Right ventricle myocardium superior (tissue), 1 donor: ENCODE measurements around the gene SRP68. TPM values are rescaled to one million over a fixed set of nuclear protein-coding genes. Genes with fewer than 3 reads are reported as not detected.

ENCODE experiments used
- ATAC-seq: fragments of 200-7000 bp; cut with Tn5 transposase; one replicate; pipeline ENCODE4 v1.9.1; 2020; ENCODE audit warnings: mild to moderate bottlenecking; ENCODE audit not compliant: poor library complexity
- DNase-seq: peaks from one replicate; pipeline ENCODE4 v3.0.0-alpha.2; 2020
- intact Hi-C: fragments of 100-400 bp; cut with DNase I; formaldehyde crosslinking; loops from one replicate; pipeline ENCODE4 v1.11.2; 2022
- total RNA-seq: library from RNA; stranded (reverse); fragmentation: NEBNext Ultra II Directional; extraction: Animal tissue kit (Norgen Biotek cat#: 25700); gene quantifications from one replicate; pipeline ENCODE4 v1.2.1, GENCODE V29; 2021
- donor health status: DM: no; HTN: yes; CAD: no; lungs with severe emphysema.

Gene SRP68
- total RNA-seq, 1 donor from 2014 or later, result 57.9 TPM

DNA sequence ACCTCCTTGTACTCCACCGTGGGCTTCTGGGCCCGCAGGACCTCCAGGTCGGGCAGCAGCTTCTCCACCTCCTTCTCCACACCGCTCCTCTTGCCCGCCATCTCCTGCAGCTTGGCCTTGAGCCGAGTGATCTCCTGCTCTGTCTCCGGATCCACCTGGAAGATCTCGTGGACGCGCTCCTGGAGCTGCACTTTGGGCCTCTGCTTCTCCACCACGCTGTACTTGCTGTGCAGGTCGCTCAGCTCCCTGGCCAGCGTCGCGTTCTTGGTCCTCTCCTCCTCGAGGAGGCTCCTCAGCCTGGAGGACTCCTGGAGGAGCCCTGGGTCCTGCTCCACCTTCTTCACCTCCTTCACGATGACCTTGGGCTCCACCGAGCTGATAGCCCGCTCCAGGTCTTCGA, 62.9 kb downstream of the SRP68 start:
- no peak for ATAC-seq
- DNase-seq, result no peak
- intact Hi-C loops, result no loop called here

DNA sequence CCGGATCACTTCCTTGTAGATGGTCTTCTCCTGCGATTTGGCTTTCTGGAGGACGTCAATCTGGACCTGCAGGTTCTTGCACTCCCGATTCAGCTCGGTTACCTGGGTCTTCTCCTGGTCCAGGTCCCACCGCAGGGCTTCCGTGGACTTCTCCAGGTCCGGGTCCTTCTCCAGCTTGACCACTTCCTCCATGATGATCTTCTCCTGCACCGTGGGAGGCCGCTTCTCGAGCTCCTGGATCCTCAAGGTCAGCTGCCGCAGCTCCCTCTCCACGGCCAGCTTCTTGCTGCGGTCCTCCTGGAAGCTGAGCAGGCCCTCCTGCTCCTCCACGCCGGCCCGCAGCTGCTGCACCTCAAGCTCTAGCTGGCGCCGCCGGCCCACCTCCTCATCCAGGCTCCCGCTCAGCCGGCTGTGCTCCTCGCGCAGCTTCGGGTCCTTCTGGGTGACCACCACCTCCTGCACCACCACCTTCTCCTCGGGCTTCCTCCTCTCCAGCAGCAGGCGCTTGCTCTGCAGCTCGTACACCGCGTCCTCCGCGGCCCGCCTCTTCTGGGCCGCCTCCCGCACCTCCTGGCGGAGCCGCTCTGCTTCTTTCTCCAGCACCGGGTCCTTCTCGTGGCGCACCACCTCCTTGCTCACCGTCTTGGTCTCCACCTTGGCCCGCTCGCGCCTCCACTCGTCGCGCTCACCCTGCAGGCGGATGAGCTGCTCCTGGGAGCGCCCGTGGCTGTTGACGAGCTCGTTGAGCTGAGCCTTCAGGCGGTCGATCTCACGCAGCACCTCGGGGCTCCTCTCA, 63.5 kb downstream of the SRP68 start:
- DNase-seq, result peak; percentile 20
- intact Hi-C loops, result no loop called here
- no peak for ATAC-seq

DNA sequence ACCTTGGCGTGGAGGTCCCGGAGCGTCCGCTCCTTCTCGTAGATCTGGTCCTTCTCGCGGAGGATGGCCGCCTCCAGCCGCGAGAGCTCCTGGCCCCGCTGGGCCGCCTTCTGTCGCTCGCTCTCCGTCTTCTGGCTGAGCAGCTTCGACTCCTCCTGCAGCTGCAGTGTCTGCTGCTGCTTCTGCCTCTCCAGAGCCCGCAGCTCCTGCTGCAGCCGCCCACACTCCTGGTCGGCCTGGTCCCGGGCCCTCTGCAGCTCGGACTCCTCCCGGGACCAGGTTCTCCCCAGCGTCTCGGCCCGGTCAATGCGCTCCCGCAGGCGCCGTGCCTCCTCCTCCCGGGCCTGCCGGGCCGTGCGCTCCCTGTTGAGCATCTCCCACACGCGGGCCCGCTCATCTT, 64.1 kb downstream of the SRP68 start:
- intact Hi-C loops, result no loop called here
- ATAC-seq (no peak), DNase-seq (peak; percentile 22)

DNA sequence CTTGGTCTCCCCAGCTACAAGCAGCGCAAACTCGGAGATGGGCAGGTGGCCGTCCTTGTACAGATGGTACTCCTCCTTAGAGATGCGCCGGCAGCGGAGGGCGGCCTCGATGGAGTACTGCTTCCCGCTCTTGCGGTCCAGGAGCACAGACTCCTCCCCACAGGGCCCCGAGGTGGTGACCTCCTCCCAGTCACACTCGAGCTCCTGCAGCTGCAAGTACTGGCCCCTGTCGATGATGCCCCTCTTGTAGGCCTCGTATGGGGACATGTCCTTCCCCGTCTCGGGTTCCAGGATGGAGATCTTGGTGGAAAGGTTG, 64.5 kb downstream of the SRP68 start:
- DNase-seq (no peak), ATAC-seq (no peak)
- intact Hi-C loops, result no loop called here

DNA sequence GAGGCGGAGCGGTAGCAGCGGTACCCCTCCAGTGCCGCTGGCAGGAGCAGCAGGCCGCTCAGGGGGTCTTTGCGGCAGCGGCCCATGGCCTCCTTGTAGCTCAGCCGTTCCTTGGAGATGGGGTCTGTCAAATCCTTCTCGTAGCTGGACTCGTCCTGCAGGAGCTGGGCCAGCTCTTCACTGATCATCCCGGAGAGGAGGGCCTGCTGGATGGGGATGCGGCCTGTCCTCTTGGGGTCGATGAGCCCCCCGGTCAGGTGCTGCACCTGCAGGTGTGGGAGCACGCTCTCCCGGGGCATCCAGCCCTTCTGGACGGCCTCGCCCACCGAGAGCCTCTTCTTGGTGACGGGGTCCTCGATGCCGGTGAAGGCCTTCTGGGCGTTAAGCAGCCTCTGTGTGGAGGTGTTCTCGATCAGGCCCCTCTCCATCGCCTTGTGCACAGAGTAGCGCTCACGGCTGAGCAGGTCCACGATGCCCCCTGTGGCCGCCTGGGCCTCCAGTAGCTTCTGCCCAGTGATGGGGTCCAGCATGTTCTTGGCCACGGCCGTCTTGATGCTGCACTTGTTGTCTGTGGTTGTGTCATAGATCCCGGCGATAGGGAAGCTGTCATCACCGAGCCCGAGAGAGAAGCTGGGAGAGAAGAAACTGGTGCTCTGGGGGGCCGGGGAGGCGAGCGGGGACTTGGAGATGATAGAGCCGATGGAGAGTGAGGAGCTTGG, 65.0 kb downstream of the SRP68 start:
- intact Hi-C loops, result no loop called here
- DNase-seq (peak; percentile 24), ATAC-seq (no peak)

DNA sequence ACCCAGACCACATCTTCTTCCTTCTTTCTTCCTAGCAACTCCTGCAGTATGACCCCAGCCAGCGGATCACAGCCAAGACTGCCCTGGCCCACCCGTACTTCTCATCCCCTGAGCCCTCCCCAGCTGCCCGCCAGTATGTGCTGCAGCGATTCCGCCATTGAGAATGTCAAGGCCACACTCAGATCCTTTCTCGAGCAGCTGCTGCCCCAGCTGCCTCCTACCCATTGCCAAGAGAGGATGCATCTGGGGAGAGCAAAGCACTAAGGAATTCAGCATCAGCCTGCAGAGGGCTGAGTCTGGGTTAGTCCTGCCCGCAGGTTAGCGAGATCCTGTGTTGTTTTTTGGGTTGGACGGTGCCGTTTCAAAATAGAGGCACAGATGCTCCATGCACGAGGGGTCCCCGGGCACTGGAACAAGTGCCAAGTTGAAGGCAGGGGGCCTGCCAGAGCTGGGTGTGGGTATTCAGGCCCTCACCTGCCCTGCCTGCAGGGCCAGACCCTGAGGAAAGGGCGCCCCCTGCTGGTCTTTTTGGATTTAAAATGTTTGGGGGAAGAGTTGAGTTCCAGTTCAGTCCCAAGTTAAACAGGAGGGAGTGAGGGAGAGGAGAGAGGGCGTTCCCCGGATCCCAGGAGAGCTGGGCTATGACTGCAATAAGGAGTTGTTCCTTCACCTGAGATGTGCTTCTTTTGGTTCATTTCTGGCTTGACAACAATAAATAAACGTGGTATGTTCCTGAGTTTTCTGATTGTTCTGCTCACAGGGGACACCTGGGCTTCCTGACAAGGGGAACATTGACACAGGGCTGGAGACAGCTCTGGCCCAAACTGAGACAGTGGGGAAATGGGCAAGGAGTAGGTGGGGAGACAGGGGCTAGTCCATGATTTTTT, 66.8 kb downstream of the SRP68 start:
- intact Hi-C loops, result loop anchor here (1.0 kb wide), 1 partner anchor 100 kb away; no protein-coding TSS in a partner anchor
- peak; percentile 80 for ATAC-seq
- peak; percentile 63 for DNase-seq

DNA sequence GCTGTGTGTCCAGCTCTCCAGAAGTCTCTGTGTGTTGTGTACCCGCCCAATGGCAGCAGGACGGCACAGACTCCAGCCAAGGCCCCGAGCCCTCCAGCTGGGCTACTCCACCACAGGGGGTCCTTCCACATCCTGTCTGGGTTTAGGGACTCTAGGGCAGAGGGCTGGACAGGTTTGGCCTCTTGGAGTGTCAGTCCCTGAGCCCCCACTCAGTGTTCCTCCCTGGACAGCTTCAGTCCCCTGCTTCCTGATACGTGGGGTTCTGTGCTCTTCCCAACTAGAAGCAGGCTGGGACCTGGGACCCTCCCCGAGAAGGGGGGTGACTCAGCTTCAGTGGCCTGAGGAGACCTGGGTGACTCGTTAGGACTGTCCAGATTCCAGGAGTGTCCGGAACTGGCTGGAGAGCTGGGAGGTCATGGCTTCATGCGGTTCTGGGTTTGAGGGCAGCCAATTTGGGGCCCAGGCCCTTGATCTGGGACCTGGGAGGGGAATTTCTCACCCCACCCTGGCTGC, 67.5 kb downstream of the SRP68 start:
- intact Hi-C loops, result loop anchor here (1.0 kb wide), 1 partner anchor 100 kb away; no protein-coding TSS in a partner anchor
- ATAC-seq (no peak), DNase-seq (peak; percentile 11)

DNA sequence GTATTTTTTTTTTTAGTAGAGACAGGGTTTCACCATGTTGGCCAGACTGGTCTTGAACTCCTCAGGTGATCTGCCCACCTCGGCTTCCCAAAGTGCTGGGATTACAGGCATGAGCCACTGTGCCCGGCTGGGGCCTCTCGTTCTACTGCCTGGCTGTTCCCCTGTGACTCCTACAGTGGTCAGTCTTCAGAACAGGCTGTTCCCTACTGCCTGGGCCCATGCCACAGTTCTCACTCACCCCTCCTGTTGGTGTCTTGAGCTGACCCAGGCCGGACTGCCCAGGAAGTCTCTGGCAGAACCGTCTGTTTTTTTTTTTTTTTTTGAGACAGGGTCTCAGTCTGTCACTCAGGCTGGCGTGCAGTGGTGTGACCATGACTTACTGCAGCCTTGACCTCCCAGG, 68.4 kb downstream of the SRP68 start:
- ATAC-seq (no peak), DNase-seq (peak; percentile 48)
- intact Hi-C loops, result no loop called here

DNA sequence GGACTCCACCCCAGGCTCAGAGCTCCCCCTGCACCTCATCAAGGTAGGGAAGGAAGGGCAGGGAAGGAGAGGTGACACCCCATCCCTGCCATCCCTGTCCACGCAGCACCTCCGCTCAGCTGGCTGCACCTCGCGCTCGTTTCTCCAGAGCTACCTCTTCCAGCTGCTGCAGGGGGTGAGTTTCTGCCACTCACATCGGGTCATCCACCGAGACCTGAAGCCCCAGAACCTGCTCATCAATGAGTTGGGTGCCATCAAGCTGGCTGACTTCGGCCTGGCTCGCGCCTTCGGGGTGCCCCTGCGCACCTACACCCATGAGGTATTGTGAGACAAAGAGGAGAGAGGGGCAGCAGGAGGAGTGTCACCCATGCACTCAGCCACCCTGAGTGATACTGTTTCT, 70.2 kb downstream of the SRP68 start:
- intact Hi-C loops, result no loop called here
- peak; percentile 27 for DNase-seq
- ATAC-seq, result no peak

DNA sequence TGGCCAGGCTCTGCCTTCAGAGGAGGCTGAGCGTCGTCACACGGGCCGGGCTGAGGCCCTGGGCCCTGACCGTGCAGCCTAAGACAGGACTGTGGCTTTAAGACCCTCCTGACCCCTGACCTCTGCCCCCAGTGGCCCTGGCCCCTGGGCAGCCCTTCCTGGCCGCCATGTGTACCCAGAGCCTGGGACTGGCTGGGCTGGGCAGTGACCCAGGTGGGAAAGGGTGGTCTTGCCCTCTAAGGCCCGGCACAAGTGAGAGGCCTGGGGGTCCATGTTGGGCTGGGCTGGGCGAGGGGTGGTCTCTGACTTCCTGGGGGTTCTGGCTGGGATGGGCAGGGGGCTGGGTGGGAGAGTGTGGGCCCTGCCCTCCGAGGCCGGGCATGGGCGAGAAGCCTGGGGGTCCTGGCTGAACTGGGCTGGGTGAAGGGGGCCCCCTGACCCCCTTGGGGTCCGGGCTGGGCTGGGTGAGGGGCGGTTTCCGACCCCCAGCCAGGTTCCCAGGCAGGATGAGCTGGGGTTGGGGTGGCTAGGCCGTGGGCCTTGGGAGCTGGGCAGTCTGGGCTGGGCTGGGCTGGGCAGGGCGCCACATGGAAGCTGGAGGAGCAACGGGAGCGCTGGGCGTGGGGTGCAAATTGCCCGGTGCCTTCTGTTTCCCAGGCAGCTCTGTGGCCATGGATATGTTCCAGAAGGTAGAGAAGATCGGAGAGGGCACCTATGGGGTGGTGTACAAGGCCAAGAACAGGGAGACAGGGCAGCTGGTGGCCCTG, 71.4 kb downstream of the SRP68 start, which contains the start of gene CDK3:
Gene CDK3 (plus strand): TSS at position 101 of the 767 bp plus-strand sequence. CDS start 571 bp downstream, at position 672.
- DNase-seq (peak; percentile 33), ATAC-seq (no peak)
- intact Hi-C loops, result no loop called here

DNA sequence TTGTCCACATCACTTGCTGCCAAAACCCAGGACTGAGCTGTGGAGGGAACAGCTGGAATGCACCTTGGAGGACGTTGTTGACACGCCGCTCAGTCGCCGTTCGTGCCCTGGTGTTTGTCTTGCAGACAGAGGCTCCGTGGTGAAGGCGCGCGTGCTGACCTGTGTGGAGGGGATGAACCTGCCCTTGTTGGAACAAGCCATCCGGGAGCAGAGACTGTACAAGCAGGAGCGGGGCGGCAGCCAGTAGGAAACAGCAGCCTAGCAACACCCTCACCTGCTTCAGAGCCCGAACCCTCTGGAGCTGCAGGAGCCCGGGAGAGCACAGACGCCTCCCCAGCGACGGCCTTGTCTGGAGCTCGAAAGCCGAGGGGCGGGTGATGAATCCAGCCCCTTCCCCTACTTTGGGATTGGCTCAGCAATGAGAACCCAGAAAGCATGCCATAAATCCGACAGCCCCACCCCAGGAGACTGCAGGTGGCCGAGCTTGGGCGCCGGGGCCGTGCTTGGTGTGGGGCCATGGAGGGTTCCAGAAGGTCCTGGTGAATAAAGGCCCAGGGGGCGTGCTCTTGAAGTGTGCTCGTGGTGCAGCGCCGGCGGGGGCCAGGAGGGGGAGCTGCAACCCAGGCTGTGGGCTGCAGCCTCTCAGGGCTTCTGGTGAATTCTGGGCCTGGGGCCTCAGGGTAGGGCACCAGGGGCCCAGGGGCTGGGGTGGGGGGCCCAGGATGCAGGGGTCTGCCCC, 72.1 kb downstream of the SRP68 start:
- peak; percentile 59 for DNase-seq
- intact Hi-C loops, result no loop called here
- peak; percentile 41 for ATAC-seq

DNA sequence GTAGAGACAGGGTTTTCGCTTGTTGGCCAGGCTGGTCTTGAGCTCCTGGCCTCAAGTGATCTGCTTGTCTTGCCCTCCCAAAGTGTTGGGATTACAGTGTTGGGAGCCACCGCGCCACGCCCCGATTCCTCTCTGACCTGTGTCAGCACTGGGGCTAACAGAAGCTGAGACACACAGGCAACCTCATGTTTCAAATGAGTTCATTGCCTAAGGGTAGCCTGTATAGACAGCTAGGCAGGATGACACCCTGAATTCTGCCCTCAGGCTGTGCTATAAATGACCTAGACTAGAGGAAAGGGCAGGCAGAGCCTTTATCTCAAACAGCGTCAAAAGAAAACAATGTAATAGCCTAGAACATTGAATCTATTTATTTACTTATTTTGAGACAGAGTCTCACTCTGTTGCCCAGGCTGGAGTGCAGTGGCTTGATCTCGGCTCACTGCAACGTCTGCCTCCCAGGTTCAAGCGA, 74.0 kb downstream of the SRP68 start:
- DNase-seq (no peak), ATAC-seq (no peak)
- intact Hi-C loops, result no loop called here

DNA sequence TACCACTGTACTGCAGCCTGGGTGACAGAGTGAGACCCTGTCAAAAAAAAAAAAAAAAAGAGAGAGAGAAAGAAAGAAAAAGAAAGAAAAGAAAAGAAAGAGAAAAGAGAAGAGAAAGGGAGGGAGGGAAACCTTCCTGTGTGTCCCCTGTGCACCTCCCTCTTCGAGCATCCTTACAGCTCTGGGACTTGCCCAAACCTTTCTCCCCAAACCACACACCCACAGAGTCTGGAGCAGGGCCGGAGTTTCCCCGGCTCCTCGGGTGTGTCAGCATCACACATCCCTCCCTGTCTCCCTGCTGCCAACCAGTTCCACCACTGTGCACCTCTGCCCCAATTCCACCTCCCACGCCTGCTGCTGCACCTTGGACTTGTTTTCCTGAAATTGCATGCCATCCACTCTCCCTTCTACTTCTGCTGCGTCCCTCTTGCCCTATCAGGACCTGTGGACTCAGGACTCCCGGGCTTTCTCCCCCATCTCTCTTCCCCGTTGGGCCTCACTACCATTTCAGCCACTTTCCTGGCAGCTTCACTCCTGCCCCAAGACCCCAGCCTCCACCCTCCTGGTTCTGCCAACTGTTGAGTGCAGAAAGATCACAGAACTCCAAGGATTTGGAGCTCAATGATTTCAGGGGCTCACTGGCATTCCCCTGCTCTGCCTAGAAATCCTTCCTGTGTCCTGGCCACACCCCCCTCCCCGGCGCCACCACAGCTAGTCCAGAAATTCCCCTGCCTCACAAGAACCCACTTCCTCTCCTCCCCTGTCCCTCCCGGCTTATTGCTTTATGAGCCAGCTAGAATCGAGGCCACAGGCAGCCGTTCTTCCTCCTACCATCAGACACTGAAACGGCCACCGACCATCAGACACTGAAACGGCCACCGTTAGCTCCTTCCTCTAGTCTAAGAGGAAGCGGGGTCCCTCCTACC, 75.4 kb downstream of the SRP68 start:
- DNase-seq, result peak; percentile 60

DNA sequence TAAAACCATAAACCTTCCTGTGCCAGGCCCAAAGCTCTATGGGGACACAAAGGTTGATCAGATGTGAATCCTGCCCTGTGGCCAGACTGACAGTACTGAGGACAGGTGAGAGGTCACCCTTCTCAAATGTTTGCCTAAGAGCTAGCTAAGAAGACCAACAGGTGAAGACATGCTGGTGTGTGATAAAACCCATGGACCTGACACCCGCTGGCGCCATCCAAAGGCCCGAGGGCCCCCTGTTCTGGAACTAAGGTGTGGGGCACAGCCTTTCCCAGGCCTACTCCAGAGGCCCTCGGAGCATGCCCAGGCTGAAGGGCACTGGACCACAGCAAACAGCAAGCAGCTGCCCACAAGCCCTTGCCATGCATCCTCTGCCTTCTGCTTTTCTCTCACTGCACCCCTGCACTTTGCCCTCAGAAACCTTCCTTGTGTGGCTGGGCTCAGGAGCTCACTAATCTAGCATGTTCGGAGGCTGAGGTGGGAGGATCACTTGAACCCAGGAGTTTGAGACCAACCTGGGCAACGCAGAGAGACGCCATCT, 76.9 kb downstream of the SRP68 start:
- intact Hi-C loops, result no loop called here
- DNase-seq (peak; percentile 4), ATAC-seq (no peak)

More for the DNA sequence above, 75.4 kb downstream of the SRP68 start:
- intact Hi-C loops, result no loop called here
- peak; percentile 53 for ATAC-seq

DNA sequence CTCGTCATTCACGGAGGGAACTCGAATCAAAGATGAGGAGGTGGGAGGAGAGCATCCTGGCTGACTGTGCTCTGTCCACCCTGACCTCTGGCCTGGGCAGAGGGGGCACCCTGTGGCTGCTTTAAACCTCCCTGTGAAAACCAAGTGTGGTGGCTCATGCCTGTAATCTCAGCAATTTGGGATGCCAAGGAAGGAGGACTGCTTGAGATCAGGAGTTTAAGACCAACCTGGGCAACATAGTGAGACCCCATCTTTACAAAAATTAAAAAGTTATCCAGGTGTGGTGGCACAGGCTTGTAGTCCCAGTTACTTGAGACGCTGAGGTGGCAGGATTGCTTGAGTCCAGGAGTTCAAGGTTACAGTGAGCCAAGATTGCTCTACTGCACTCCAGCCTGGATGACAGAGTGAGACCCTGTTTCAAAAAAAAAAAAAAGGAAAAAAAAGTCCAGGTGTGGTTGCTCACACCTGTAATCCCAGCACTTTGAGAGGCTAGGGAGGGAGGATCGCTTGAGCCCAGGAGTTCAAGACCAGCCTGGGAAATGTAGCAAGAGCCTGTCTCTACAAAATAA, 77.4 kb downstream of the SRP68 start:
- ATAC-seq, result no peak
- intact Hi-C loops, result no loop called here
- no peak for DNase-seq

DNA sequence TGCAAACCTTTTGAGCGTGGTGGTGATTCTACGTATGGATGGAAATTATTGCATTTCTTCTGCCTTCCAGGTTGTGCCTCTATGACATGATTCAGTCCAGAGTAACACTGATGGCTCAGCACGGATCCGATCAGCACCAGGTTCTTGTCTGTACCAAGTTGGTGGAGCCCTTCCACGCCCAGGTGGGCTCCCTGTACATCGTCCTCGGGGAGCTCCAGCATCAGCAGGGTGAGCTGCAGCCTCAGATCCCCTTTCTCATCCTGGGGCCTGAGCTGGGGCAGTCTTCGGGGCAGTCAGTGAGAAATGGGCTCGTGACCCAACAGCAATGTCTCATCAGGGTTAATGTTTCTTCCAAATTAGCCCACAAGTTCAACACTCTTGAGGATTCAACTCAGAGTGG, 80.9 kb downstream of the SRP68 start:
- DNase-seq, result peak; percentile 2
- intact Hi-C loops, result no loop called here
- no peak for ATAC-seq
